GM18519 (cell line): ENCODE results near the gene MED13L.
"Not testable (repeated sequence)": the region's sequence is repeated elsewhere in the genome, so short reads cannot be mapped to it uniquely, and the experiment has no call there.

ENCODE experiments used
- ATAC-seq: cut with Tn5 transposase; IDR thresholded peaks from one replicate; pipeline ENCODE4 v1.9.1; 2021; ENCODE audit warnings: mild to moderate bottlenecking, moderate library complexity; ENCODE audit not compliant: unreplicated experiment, low FRiP score

Gene MED13L

DNA sequence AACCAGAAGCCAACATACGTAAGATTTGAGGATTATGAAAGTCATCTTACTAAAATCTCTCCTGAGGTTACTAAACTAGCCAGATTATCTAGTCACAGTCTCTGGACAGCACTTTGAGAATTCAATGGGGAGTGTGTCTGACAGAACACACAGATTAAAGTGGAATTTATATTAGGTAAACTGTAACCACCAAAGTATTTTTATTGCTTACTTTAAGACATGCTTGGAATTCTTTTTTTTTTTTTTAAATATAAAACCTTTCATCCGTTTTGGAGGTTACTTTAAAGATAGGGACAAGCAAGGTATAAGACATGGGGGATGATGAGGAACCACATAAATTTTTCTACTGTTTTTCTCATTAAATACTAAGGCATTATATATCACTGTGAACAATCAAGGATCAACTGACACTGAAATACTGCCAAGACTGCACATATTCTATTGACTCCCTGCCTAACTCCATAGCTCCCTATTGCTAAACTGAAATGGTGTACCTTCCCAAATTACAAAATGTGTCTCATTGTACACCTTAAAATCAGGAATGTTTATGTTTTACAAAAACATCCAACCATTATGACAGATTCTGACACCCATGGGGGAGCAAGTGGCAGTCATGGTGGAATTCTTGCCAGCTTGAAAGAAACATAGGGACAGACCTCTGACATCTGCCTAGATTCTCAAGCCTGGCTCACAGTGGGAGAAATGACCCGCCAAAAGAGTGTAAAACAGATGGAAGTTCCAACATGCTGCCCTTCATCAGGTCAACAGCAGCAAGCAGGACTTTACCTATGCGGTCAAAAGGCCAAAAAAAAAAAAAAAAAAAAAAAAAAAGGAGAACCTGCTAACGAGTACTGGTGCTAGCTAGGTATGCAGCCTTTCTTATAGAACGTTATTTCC lies 239.3 kb downstream of the MED13L start:
- no peak for ATAC-seq

GRCh38 chr12:116033765-116034164 lies 243.7 kb downstream of the MED13L start:
- ATAC-seq: no peak

DNA sequence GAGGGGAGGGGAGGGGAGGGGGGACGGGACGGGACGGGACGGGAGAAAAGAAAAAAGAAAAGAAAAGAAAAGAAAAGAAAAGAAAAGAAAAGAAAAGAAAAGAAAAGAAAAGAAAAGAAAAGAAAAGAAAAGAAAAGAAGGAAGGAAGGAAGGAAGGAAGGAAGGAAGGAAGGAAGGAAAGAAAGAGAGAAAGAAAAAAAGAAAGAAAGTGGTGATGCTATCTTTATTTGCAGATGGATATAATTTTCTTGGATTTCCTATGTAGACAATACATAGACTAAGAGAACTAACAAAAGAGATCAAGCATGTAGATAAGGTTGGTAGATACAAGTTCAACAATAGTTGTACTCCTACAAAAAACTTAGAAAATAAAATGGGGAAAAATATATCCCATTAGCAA lies 245.9 kb downstream of the MED13L start:
- not testable (repeated sequence) for ATAC-seq

- ATAC-seq: no peak
Observed at GRCh38 chr12:116028619-116029018, 248.9 kb downstream of the MED13L start.

DNA sequence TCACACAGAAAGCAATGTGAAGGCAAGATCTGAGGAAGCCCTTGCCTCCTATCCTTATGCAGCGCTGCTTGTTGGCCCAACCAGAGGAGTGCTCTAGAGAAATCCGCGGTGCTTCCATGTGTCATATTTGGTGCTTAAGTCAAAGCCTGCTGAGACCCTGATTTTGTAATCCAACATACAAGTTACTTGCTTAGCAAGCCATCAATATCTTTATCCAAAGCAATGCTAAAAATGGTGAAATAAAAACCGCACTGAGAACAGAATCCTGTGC lies 250.0 kb downstream of the MED13L start:
- no peak for ATAC-seq

GRCh38 chr12:116026768-116027550 lies 250.5 kb downstream of the MED13L start:
- ATAC-seq: no peak

GRCh38 chr12:116026346-116026745 lies 251.1 kb downstream of the MED13L start:
- ATAC-seq: no peak

DNA sequence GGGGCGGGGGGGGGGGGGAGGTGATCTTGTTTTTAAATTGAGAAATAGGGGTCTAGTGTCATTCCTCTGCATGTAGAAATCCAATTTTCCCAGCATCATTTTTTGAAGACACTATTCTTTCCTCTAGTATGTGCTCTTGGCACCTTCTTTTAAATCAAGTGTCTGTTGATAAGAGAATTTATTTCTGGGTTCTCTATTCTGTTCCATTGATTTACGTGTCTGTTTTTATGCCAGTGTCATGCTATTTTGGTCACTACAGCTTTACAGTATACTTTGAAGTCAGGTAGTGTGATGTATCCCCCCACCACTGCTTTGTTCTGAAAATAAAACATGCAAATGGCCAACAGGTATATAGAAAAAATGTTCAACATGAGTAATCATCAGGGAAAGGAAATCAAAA lies 252.7 kb downstream of the MED13L start:
- ATAC-seq: no peak

DNA sequence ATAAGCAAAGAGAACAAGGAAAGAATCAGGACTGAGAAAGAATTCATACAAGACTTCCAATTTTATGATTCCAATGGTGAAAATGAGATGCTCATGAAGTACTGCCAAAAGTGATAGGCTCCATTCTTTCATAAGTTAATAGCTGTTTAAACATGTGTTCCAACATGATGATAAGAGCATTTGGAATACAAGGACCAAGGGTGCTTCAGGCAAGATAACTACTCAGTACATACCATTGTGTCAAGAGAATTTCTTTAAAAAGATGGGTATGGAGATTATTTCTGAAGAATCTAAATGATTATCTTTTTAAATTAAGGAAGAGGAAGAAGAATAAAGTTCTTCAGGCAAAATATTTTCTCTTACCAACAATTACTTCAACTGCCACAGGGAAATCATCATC lies 258.1 kb downstream of the MED13L start:
- no peak for ATAC-seq

DNA sequence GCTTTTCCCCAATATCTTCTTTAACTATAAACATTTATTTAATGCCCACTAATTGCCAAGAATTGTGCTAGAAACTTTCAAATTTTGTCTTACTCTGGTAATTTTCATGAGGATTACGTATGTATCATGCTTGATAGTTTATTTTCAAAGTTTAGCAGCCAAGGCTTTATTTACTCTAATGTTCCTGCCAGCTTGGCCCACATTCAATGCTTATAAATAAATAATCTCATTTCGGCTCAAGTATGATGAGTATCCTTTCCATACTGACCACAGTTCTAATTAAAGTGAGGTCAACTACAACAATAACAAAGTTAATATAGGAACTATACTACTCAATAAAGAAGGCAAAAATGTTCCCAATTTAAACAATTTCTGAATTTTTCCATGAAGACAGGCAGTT lies 259.2 kb downstream of the MED13L start:
- no peak for ATAC-seq

DNA sequence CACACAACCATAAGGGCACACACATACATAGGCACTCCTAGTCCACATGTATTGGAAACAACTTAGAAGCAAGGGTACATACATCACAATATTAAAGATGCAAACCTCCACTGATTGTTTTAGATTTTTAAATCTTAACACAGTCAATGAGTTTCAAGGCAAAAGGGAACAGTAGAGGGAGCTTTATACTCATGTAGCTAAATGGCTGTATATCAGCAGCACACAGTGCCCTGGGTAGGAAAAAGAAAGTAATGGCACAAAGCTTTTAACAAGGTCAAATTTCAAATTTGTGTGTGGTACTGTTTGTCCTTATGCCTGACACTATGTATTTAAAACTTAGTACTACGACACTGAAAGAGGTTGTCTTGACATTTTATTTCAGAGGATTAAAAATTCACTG lies 262.0 kb downstream of the MED13L start:
- ATAC-seq: no peak

DNA sequence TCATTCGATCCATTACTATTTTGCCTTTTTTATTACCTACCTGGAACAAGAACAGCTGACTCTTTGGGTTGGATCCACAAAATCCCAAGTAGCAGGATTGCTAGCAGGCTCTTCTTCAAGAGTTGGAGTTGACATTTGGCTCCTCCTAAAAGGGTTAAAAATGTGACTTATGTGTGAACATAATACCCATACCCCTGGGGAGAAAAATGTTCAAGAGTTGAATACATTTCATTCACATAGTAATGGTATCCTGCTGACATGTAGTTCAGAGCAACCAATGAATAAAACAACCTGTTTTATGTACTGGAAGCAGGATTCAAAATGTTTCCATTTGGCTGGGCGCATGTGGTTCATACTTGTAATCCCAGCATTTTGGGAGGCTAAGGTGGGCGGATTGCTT lies 264.7 kb downstream of the MED13L start:
- ATAC-seq: no peak

DNA sequence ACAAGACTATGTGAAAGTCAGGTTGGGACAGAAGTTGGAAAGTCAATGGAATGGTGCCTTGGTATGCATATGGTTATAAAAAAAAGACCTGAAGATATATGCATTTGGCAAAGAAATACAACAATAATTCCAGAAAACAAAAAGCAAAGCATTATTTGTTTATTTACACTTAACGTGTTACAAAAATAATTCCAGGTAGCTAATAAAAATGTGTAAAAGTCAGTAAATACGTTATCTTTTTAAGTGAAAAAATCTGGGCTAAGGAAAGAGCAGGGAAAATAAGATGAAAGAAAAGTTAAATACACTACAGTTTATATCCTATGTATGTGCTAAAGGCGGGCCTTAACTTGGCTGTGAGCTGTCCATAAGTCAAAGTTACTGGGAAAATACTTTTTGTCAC lies 266.3 kb downstream of the MED13L start:
- no peak for ATAC-seq

DNA sequence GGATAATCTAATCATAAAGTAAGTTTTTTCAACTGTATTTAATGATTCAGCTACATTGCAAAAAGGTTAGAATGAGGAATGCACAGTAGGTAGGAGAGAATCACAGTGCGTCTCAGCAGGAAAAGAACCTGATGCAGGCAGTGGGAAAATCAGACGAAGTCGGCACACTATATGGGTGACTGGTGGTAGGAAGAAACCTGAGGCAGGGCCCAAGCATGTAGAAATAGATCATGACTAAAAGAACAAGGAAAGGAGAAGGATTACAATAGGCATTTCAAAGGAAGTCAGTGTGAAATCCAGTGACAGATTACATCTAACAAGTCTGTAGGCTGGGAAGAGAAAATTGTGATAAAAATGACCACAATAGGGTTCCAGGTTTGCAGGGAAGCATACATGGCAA lies 267.0 kb downstream of the MED13L start:
- ATAC-seq: no peak

GRCh38 chr12:116009805-116010204 lies 267.7 kb downstream of the MED13L start:
- no peak for ATAC-seq

DNA sequence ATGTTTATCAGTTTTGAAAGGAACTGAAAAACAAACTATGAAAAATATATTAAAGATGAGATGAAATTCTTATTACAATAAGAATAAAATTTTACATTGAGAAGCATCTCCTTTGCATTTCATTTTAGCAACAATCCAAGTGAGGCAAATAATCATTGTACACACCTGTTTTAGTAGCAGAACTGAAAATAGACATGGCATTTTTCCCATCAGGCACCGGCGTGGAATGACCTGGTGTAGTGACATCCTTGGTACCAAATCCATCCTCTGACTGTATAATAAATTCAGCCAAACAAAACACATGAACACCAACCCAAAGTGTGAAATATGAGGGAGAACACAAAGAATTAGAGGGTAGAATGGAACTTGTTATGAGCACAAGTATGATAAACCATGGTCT lies 271.4 kb downstream of the MED13L start:
- ATAC-seq: no peak

GRCh38 chr12:116002890-116003536 lies 274.5 kb downstream of the MED13L start:
- no peak for ATAC-seq

GRCh38 chr12:116000252-116000651 lies 277.2 kb downstream of the MED13L start:
- no peak for ATAC-seq

DNA sequence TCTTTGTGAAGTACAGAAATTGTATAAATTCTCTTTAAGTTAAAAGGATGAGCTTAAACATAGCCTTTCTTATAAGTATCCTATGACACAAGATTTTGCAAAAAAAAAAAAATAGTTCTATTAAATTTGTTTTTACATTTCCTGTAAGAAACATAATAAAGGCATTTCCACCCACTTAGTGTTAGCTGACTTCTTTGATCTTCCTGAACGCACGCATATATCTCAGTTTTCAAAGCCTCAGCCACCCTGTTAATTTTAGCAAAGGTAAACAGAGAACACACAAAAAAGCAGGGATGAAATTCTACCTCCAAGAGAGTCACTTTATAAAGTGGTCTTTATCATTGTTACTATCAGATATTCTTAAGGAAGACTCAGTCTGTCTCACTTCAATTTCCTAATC lies 277.9 kb downstream of the MED13L start:
- ATAC-seq: no peak

- no peak for ATAC-seq
Observed at GRCh38 chr12:115998794-115999478, 278.6 kb downstream of the MED13L start.

GRCh38 chr12:115998119-115998633 lies 279.3 kb downstream of the MED13L start:
- ATAC-seq: no peak
